WTC11 (cell line): ENCODE measurements around the gene STX2. TPM values are rescaled to one million over a fixed set of nuclear protein-coding genes. Genes with fewer than 3 reads are reported as not detected.

Source experiments
- ATAC-seq: fragments of 200-7000 bp; cut with Tn5 transposase; 2 replicates; pipeline ENCODE4 v1.10.0; 2021; ENCODE audit warnings: mild to moderate bottlenecking, moderate library complexity
- CTCF ChIA-PET: fragments of 300-600 bp; sonication (Branson Sonifier 250); formaldehyde crosslinking; loops from one replicate; lab custom pipeline; 2021; ENCODE audit warnings: antibody characterized with exemption; lab: Charles Lee
- POLR2A ChIA-PET: fragments of 350-600 bp; sonication (Branson Sonifier 250); formaldehyde crosslinking; loops from one replicate; lab custom pipeline; 2021; ENCODE audit warnings: antibody characterized with exemption; lab: Charles Lee
- DNase-seq: peaks from one replicate; pipeline ENCODE4 v3.0.0; 2021; ENCODE audit warnings: low spot score
- H3K27ac Mint-ChIP-seq: 2 replicates; pipeline ENCODE4 v1.8.0; 2021; ENCODE audit warnings: mixed read lengths
- H3K27me3 Mint-ChIP-seq: 2 replicates; pipeline ENCODE4 v1.8.0; 2021; ENCODE audit warnings: low read depth, mild to moderate bottlenecking, moderate library complexity, mixed read lengths
- H3K36me3 Mint-ChIP-seq: 2 replicates; pipeline ENCODE4 v1.8.0; 2021; ENCODE audit warnings: mixed read lengths
- H3K4me1 Mint-ChIP-seq: 2 replicates; pipeline ENCODE4 v1.8.0; 2022; ENCODE audit warnings: mixed read lengths
- H3K4me3 Mint-ChIP-seq: 2 replicates; pipeline ENCODE4 v1.8.0; 2021; ENCODE audit warnings: mild to moderate bottlenecking, moderate library complexity, mixed read lengths
- H3K9me3 Mint-ChIP-seq: 2 replicates; pipeline ENCODE4 v1.8.0; 2021; ENCODE audit warnings: mixed read lengths
- CREM ChIP-seq: sonication (generic); formaldehyde crosslinking; IDR thresholded peaks from 2 replicates; pipeline ENCODE4 v1.8.1; 2022; ENCODE audit warnings: mild to moderate bottlenecking, missing genetic modification reagents, moderate library complexity
- ESRRA ChIP-seq: sonication (generic); formaldehyde crosslinking; IDR thresholded peaks from 2 replicates; pipeline ENCODE4 v1.8.1; 2022; ENCODE audit warnings: mild to moderate bottlenecking, missing genetic modification reagents, borderline replicate concordance
- FOXJ3 ChIP-seq: sonication (generic); formaldehyde crosslinking; IDR thresholded peaks from 2 replicates; pipeline ENCODE4 v1.9.0; 2021; ENCODE audit warnings: missing genetic modification reagents, mild to moderate bottlenecking, borderline replicate concordance
- NFE2L1 ChIP-seq: sonication (generic); formaldehyde crosslinking; IDR thresholded peaks from 2 replicates; pipeline ENCODE4 v1.8.1; 2023; ENCODE audit warnings: missing genetic modification reagents
- OVOL2 ChIP-seq: fragments of 250-450 bp; sonication (Bioruptor Pico); IDR thresholded peaks from 2 replicates; pipeline ENCODE4 v1.9.0; 2021; ENCODE audit warnings: mild to moderate bottlenecking, borderline replicate concordance
- SMAD3 ChIP-seq: sonication (generic); formaldehyde crosslinking; IDR thresholded peaks from 2 replicates; pipeline ENCODE4 v1.8.0; 2022; ENCODE audit warnings: missing genetic modification reagents, mild to moderate bottlenecking, borderline replicate concordance
- SMAD4 ChIP-seq: sonication (generic); formaldehyde crosslinking; IDR thresholded peaks from 2 replicates; pipeline ENCODE4 v1.8.0; 2022; ENCODE audit warnings: mild to moderate bottlenecking, missing genetic modification reagents
- ZNF263 ChIP-seq: sonication (generic); formaldehyde crosslinking; IDR thresholded peaks from 2 replicates; pipeline ENCODE4 v1.8.1; 2022; ENCODE audit warnings: low read depth, mild to moderate bottlenecking, moderate library complexity, missing genetic modification reagents
- ZNF317 ChIP-seq: sonication (generic); formaldehyde crosslinking; IDR thresholded peaks from 2 replicates; pipeline ENCODE4 v1.8.1; 2023; ENCODE audit warnings: low read depth, mild to moderate bottlenecking, moderate library complexity, missing genetic modification reagents, borderline replicate concordance
- total RNA-seq: library from RNA; stranded (reverse); gene quantifications from 3 replicates; pipeline ENCODE4 v1.2.3, GENCODE V29; 2021
- TF ChIP-seq, protein P1 (sequence below): fragments of 250-450 bp; sonication (Bioruptor Pico); IDR thresholded peaks from 2 replicates; pipeline ENCODE4 v1.9.0; 2021; ENCODE audit warnings: mild to moderate bottlenecking, borderline replicate concordance
- TF ChIP-seq, protein P2 (sequence below): sonication (generic); formaldehyde crosslinking; IDR thresholded peaks from 2 replicates; pipeline ENCODE4 v1.8.0; 2023; ENCODE audit warnings: mild to moderate bottlenecking, missing genetic modification reagents
- TF ChIP-seq, protein P3 (sequence below): sonication (generic); formaldehyde crosslinking; IDR thresholded peaks from 2 replicates; pipeline ENCODE4 v1.8.1; 2023; ENCODE audit warnings: mild to moderate bottlenecking, missing genetic modification reagents
- TF ChIP-seq, protein P4 (sequence below): sonication (generic); formaldehyde crosslinking; IDR thresholded peaks from 2 replicates; pipeline ENCODE4 v1.8.1; 2023; ENCODE audit warnings: mild to moderate bottlenecking, missing genetic modification reagents, borderline replicate concordance
- TF ChIP-seq, protein P5 (sequence below): sonication (generic); formaldehyde crosslinking; IDR thresholded peaks from 2 replicates; pipeline ENCODE4 v1.8.1; 2023; ENCODE audit warnings: mild to moderate bottlenecking, missing genetic modification reagents, moderate library complexity
- TF ChIP-seq, protein P6 (sequence below): fragments of 250-450 bp; sonication (Bioruptor Pico); IDR thresholded peaks from 2 replicates; pipeline ENCODE4 v1.8.0; 2021; ENCODE audit warnings: mild to moderate bottlenecking
- TF ChIP-seq, protein P7 (sequence below): sonication (generic); formaldehyde crosslinking; IDR thresholded peaks from 2 replicates; pipeline ENCODE4 v1.8.0; 2022; ENCODE audit warnings: mild to moderate bottlenecking, missing genetic modification reagents

Gene STX2
- total RNA-seq, 1 experiment from 2014 or later, result 22.7 TPM

DNA sequence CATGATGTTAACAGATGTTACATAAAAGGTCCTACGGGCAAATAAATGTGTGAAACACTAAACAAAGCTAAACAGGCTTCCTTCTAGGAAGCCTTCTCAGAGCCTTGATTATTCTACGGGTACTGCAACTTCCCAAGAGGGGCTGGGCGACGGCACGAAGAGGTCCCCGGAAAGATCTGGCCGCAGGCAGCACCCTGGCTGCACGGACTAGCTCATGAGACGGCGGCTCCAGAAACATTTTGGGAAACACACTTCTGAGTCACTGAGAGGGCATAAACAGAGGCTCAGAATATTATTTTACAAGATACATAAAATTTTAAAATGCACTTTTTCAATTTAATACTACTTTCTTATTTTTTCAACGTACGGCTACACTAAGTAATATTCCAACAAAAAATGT lies 19.4 kb downstream of the STX2 start:
- Mint-ChIP-seq H3K36me3 (peaks cover 25% of the 10 kb centered on the region), H3K27me3 (no peaks in the 10 kb centered on the region)
- no peak for ATAC-seq
- no peak for DNase-seq
- TF ChIP-seq SMAD3 (CRISPR knock-in tag) (no peak), ZNF317 (no peak), OVOL2 (CRISPR knock-in tag) (no peak), NFE2L1 (CRISPR knock-in tag) (no peak), FOXJ3 (no peak), ZNF263 (CRISPR knock-in tag) (no peak), SMAD4 (CRISPR knock-in tag) (no peak), ESRRA (CRISPR knock-in tag) (no peak), CREM (CRISPR knock-in tag) (no peak)
- TF ChIP-seq, protein P1, sequence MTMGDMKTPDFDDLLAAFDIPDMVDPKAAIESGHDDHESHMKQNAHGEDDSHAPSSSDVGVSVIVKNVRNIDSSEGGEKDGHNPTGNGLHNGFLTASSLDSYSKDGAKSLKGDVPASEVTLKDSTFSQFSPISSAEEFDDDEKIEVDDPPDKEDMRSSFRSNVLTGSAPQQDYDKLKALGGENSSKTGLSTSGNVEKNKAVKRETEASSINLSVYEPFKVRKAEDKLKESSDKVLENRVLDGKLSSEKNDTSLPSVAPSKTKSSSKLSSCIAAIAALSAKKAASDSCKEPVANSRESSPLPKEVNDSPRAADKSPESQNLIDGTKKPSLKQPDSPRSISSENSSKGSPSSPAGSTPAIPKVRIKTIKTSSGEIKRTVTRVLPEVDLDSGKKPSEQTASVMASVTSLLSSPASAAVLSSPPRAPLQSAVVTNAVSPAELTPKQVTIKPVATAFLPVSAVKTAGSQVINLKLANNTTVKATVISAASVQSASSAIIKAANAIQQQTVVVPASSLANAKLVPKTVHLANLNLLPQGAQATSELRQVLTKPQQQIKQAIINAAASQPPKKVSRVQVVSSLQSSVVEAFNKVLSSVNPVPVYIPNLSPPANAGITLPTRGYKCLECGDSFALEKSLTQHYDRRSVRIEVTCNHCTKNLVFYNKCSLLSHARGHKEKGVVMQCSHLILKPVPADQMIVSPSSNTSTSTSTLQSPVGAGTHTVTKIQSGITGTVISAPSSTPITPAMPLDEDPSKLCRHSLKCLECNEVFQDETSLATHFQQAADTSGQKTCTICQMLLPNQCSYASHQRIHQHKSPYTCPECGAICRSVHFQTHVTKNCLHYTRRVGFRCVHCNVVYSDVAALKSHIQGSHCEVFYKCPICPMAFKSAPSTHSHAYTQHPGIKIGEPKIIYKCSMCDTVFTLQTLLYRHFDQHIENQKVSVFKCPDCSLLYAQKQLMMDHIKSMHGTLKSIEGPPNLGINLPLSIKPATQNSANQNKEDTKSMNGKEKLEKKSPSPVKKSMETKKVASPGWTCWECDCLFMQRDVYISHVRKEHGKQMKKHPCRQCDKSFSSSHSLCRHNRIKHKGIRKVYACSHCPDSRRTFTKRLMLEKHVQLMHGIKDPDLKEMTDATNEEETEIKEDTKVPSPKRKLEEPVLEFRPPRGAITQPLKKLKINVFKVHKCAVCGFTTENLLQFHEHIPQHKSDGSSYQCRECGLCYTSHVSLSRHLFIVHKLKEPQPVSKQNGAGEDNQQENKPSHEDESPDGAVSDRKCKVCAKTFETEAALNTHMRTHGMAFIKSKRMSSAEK (CRISPR knock-in tag), result no peak
- TF ChIP-seq, protein P2, sequence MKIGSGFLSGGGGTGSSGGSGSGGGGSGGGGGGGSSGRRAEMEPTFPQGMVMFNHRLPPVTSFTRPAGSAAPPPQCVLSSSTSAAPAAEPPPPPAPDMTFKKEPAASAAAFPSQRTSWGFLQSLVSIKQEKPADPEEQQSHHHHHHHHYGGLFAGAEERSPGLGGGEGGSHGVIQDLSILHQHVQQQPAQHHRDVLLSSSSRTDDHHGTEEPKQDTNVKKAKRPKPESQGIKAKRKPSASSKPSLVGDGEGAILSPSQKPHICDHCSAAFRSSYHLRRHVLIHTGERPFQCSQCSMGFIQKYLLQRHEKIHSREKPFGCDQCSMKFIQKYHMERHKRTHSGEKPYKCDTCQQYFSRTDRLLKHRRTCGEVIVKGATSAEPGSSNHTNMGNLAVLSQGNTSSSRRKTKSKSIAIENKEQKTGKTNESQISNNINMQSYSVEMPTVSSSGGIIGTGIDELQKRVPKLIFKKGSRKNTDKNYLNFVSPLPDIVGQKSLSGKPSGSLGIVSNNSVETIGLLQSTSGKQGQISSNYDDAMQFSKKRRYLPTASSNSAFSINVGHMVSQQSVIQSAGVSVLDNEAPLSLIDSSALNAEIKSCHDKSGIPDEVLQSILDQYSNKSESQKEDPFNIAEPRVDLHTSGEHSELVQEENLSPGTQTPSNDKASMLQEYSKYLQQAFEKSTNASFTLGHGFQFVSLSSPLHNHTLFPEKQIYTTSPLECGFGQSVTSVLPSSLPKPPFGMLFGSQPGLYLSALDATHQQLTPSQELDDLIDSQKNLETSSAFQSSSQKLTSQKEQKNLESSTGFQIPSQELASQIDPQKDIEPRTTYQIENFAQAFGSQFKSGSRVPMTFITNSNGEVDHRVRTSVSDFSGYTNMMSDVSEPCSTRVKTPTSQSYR (CRISPR knock-in tag), result no peak
- TF ChIP-seq, protein P3, sequence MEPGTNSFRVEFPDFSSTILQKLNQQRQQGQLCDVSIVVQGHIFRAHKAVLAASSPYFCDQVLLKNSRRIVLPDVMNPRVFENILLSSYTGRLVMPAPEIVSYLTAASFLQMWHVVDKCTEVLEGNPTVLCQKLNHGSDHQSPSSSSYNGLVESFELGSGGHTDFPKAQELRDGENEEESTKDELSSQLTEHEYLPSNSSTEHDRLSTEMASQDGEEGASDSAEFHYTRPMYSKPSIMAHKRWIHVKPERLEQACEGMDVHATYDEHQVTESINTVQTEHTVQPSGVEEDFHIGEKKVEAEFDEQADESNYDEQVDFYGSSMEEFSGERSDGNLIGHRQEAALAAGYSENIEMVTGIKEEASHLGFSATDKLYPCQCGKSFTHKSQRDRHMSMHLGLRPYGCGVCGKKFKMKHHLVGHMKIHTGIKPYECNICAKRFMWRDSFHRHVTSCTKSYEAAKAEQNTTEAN (CRISPR knock-in tag), result no peak
- TF ChIP-seq, protein P4, sequence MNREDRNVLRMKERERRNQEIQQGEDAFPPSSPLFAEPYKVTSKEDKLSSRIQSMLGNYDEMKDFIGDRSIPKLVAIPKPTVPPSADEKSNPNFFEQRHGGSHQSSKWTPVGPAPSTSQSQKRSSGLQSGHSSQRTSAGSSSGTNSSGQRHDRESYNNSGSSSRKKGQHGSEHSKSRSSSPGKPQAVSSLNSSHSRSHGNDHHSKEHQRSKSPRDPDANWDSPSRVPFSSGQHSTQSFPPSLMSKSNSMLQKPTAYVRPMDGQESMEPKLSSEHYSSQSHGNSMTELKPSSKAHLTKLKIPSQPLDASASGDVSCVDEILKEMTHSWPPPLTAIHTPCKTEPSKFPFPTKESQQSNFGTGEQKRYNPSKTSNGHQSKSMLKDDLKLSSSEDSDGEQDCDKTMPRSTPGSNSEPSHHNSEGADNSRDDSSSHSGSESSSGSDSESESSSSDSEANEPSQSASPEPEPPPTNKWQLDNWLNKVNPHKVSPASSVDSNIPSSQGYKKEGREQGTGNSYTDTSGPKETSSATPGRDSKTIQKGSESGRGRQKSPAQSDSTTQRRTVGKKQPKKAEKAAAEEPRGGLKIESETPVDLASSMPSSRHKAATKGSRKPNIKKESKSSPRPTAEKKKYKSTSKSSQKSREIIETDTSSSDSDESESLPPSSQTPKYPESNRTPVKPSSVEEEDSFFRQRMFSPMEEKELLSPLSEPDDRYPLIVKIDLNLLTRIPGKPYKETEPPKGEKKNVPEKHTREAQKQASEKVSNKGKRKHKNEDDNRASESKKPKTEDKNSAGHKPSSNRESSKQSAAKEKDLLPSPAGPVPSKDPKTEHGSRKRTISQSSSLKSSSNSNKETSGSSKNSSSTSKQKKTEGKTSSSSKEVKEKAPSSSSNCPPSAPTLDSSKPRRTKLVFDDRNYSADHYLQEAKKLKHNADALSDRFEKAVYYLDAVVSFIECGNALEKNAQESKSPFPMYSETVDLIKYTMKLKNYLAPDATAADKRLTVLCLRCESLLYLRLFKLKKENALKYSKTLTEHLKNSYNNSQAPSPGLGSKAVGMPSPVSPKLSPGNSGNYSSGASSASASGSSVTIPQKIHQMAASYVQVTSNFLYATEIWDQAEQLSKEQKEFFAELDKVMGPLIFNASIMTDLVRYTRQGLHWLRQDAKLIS (CRISPR knock-in tag), result no peak
- TF ChIP-seq, protein P5, sequence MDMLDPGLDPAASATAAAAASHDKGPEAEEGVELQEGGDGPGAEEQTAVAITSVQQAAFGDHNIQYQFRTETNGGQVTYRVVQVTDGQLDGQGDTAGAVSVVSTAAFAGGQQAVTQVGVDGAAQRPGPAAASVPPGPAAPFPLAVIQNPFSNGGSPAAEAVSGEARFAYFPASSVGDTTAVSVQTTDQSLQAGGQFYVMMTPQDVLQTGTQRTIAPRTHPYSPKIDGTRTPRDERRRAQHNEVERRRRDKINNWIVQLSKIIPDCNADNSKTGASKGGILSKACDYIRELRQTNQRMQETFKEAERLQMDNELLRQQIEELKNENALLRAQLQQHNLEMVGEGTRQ, result no peak
- TF ChIP-seq, protein P6, sequence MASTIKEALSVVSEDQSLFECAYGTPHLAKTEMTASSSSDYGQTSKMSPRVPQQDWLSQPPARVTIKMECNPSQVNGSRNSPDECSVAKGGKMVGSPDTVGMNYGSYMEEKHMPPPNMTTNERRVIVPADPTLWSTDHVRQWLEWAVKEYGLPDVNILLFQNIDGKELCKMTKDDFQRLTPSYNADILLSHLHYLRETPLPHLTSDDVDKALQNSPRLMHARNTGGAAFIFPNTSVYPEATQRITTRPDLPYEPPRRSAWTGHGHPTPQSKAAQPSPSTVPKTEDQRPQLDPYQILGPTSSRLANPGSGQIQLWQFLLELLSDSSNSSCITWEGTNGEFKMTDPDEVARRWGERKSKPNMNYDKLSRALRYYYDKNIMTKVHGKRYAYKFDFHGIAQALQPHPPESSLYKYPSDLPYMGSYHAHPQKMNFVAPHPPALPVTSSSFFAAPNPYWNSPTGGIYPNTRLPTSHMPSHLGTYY (CRISPR knock-in tag), result no peak
- TF ChIP-seq, protein P7, sequence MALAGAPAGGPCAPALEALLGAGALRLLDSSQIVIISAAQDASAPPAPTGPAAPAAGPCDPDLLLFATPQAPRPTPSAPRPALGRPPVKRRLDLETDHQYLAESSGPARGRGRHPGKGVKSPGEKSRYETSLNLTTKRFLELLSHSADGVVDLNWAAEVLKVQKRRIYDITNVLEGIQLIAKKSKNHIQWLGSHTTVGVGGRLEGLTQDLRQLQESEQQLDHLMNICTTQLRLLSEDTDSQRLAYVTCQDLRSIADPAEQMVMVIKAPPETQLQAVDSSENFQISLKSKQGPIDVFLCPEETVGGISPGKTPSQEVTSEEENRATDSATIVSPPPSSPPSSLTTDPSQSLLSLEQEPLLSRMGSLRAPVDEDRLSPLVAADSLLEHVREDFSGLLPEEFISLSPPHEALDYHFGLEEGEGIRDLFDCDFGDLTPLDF, result no peak
- TF ChIP-seq, all 79 proteins: peak for 0
- no peak overlapping the region for H3K4me3 Mint-ChIP-seq
- no peak overlapping the region for H3K27ac Mint-ChIP-seq
- no peaks in the 10 kb centered on the region for H3K9me3 Mint-ChIP-seq
- H3K4me1 Mint-ChIP-seq, result peaks cover 40% of the 10 kb centered on the region
- ChIA-PET POLR2A (no interaction called here), CTCF (interaction anchor here (0.6 to 1.0 kb wide), 2 partner anchors 38 to 1147 kb away, joined by 3 to 4 read pairs; no protein-coding TSS in a partner anchor)
